Ishikawa (cell line): Measurements from ENCODE around the gene L1CAM.

Experiments
- CEBPB ChIP-seq: IDR thresholded peaks from 2 replicates; pipeline ENCODE4 v1.6.1; 2012
- CREB1 ChIP-seq: IDR thresholded peaks from 2 replicates; pipeline ENCODE4 v1.6.1; 2012; ENCODE audit warnings: low read depth
- EGR1 ChIP-seq: IDR thresholded peaks from 2 replicates; pipeline ENCODE4 v1.6.1; 2012
- EP300 ChIP-seq: IDR thresholded peaks from 2 replicates; pipeline ENCODE4 v1.6.1; 2012; ENCODE audit warnings: borderline replicate concordance
- FOXM1 ChIP-seq: IDR thresholded peaks from 2 replicates; pipeline ENCODE4 v1.6.1; 2012; ENCODE audit warnings: low read depth, borderline replicate concordance
- NFIC ChIP-seq: IDR thresholded peaks from 2 replicates; pipeline ENCODE4 v1.6.1; 2012
- RAD21 ChIP-seq: IDR thresholded peaks from 2 replicates; pipeline ENCODE4 v1.6.1; 2012; ENCODE audit warnings: low read depth
- TAF1 ChIP-seq: IDR thresholded peaks from 2 replicates; pipeline ENCODE4 v1.6.1; 2012; ENCODE audit warnings: low read depth, mild to moderate bottlenecking
- TCF12 ChIP-seq: IDR thresholded peaks from 2 replicates; pipeline ENCODE4 v1.6.1; 2012; ENCODE audit warnings: low read depth
- TEAD4 ChIP-seq: IDR thresholded peaks from 2 replicates; pipeline ENCODE4 v1.6.1; 2012
- YY1 ChIP-seq: IDR thresholded peaks from 2 replicates; pipeline ENCODE4 v1.6.1; 2012; ENCODE audit warnings: low read depth
- ZBTB7A ChIP-seq: IDR thresholded peaks from 2 replicates; pipeline ENCODE4 v1.6.1; 2012; ENCODE audit warnings: low read depth
- TF ChIP-seq, protein P1 (sequence below): IDR thresholded peaks from 2 replicates; pipeline ENCODE4 v1.6.1; 2012
- TF ChIP-seq, protein P2 (sequence below): IDR thresholded peaks from 2 replicates; pipeline ENCODE4 v1.6.1; 2012
- TF ChIP-seq, protein P3 (sequence below): IDR thresholded peaks from 2 replicates; pipeline ENCODE4 v1.6.1; 2012; ENCODE audit warnings: low read depth, mild to moderate bottlenecking

The L1CAM gene

DNA sequence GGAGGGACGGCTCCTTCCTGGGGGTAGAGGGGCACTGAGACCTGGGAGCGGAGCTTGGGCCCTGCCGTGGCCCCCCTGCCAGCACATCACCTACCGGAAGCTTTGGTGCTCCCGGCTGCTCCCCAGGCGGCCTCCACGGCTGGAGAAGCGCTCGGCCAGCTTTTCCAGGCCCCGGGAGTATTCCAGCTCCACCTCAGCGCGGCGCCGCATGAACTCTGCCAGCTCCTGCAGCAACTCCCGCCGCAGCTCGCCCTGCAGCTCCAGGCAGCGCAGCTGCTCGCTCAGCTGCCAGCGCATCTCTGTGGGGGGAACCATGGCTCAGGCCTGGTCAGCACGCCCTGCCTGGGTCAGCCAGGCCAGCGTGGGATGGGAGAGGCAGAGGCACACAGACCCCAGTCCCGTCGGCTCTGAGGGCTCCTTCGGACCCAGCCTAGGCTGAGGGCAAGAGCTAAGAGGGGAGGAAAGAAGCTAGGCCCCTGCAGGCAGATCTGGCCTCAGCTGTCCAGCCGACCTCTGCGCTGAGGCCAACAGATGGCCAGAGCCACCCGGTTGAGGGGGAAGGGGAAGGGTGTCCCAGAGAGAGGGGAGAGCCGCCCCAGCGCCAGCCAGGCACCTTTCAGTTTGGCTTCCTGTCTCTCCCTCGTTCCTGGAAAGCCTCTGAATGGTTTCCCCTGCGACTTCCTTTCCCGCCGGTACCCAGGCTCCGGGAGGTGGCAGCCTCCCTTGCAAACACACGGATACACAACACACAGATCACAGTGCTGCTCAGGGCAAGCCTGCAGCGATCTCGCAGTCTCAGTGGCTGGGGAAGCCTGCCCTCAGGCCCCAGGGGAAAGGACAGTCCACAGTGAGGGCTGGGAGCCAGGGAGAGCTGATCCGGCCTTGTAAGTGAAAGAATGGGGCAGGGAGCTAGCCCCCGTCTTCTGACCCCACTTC, 35.8 kb upstream of the L1CAM start:
- TF ChIP-seq YY1: no peak
- TF ChIP-seq TCF12: no peak
- TF ChIP-seq FOXM1: no peak
- no peak for TF ChIP-seq NFIC
- TF ChIP-seq, protein P1, sequence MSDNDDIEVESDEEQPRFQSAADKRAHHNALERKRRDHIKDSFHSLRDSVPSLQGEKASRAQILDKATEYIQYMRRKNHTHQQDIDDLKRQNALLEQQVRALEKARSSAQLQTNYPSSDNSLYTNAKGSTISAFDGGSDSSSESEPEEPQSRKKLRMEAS: no peak
- TF ChIP-seq CEBPB: no peak
- no peak for TF ChIP-seq ZBTB7A
- TF ChIP-seq CREB1: no peak
- no peak for TF ChIP-seq RAD21
- TF ChIP-seq, protein P2, sequence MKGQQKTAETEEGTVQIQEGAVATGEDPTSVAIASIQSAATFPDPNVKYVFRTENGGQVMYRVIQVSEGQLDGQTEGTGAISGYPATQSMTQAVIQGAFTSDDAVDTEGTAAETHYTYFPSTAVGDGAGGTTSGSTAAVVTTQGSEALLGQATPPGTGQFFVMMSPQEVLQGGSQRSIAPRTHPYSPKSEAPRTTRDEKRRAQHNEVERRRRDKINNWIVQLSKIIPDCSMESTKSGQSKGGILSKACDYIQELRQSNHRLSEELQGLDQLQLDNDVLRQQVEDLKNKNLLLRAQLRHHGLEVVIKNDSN: no peak
- no peak for TF ChIP-seq TEAD4
- no peak for TF ChIP-seq TAF1
- no peak for TF ChIP-seq EP300
- no peak for TF ChIP-seq EGR1
- TF ChIP-seq, protein P3, sequence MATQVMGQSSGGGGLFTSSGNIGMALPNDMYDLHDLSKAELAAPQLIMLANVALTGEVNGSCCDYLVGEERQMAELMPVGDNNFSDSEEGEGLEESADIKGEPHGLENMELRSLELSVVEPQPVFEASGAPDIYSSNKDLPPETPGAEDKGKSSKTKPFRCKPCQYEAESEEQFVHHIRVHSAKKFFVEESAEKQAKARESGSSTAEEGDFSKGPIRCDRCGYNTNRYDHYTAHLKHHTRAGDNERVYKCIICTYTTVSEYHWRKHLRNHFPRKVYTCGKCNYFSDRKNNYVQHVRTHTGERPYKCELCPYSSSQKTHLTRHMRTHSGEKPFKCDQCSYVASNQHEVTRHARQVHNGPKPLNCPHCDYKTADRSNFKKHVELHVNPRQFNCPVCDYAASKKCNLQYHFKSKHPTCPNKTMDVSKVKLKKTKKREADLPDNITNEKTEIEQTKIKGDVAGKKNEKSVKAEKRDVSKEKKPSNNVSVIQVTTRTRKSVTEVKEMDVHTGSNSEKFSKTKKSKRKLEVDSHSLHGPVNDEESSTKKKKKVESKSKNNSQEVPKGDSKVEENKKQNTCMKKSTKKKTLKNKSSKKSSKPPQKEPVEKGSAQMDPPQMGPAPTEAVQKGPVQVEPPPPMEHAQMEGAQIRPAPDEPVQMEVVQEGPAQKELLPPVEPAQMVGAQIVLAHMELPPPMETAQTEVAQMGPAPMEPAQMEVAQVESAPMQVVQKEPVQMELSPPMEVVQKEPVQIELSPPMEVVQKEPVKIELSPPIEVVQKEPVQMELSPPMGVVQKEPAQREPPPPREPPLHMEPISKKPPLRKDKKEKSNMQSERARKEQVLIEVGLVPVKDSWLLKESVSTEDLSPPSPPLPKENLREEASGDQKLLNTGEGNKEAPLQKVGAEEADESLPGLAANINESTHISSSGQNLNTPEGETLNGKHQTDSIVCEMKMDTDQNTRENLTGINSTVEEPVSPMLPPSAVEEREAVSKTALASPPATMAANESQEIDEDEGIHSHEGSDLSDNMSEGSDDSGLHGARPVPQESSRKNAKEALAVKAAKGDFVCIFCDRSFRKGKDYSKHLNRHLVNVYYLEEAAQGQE: no peak

DNA sequence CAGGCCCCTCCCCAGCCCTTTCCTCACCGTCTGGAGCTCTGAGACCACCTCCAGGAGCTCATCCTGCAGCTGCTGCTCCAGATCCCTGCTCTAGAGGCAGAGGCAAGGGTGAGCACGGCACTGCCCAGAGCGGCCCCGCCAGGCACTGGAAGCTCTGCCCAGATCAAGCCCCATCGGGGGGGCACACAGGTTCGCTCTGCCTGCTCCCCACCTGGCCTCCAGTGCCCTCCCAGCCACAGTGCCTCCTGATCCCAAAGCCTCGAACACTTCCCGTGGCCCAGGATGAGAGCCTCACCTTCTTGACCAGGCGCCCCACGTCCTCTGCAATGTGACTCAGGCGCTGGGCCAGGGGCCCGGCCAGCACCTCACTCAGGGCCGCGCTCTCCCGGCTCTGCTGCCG, 35.1 kb upstream of the L1CAM start:
- TF ChIP-seq, protein P1: no peak
- no peak for TF ChIP-seq FOXM1

DNA sequence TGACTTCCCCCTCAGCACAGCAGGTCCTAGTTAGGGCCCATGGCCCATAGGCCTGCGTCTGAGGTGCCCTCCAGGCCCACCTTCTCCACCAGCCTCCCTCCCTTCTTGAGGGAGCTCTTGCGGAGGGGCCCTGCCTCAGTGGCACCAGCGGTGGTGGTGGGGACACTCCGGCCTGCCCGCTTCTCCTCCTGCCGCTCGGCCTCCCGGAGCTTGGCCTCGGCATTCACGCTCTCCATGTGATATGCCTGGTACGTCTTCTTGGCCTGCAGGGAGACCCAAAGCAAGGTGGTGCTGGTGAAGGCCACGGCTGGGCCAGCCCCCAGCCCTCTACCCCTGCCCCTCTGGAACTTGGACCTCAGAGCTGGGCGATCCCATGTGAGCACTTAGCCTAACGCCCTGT, 34.6 kb upstream of the L1CAM start:
- TF ChIP-seq CEBPB (no peak), TCF12 (no peak), ZBTB7A (no peak), NFIC (no peak)
- TF ChIP-seq, protein P3: no peak

DNA sequence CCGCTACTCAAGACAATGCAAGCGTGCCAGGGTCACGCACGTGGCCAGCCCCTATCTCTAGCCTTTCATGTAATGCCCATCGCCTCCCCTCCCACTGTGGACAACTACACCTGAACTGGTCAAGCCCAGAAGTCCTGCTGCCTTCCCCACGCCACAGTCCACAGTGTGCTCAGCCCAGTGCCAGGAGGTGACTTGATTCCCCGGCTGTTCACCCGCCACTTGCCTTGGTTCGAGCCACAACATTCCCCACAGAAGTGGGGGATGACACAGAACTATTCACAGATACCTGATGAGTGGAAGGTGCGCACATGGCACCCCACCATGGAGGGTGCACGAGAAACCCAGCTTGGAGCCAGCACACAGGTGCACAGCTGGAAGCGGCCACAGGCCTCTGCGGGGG, 33.3 kb upstream of the L1CAM start:
- TF ChIP-seq, protein P2: no peak
- TF ChIP-seq NFIC (no peak), TEAD4 (no peak), RAD21 (no peak), TAF1 (no peak)

DNA sequence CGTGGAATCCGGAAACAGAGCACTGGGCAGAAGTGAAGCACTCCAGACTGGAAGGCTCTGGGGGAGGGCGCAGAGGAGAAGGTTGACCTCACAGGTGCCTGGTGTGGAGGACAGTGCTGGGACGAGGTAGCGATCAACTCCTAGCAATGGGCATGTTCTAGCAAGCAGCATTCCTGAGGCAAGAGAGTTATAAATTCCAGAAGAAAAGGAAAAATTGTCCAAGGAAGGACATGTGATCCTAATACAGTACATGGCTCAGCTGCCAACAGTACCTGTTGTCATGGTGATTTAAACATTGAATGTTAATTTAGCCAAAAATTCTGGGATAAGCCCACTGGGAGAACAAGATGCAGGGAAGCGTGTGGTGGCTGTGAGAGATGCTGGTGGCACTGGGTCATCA, 31.9 kb upstream of the L1CAM start:
- no peak for TF ChIP-seq NFIC

DNA sequence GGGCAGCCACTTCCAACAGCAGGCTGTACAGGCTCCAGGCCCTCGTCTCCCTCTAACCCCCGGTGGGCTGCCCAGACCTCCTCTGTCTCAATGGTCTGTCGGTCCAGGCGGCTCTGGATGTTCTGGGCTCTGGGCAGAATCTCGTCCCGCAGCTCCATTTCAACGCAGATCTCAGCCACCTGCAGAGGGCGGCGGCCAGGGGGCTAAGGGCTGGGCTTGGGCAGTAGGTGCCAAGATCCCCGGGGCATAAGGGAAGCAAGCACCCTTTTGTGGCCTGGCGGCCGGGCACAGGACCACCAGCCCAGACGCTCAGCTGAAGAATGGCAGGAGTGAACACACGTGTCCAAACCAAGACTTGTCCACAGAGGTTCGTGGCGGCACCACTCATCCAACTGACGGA, 27.7 kb upstream of the L1CAM start:
- TF ChIP-seq TCF12: no peak

DNA sequence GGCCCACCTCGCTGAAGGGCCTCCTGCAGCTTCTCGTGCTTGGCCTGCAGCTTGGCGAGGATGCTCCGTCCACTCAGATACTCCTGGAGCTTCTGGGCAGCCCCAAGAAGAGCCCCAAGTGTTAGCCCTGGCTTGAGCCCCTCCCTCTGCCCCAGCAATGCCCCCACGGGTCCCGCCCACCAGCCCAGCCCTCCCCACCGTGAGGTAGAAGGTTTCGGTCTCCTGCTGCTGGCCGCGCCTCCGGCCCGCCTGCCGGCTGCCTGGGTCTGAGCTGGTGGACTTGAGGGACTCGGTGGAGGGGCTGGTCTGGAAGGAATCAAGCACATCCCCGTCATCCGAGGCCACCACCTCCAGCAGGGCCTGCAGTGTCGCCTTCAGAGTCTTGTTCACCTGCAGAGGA, 27.2 kb upstream of the L1CAM start:
- TF ChIP-seq EGR1 (no peak), EP300 (no peak), CEBPB (no peak), TCF12 (no peak), NFIC (no peak), RAD21 (no peak), YY1 (no peak), CREB1 (no peak)
- TF ChIP-seq, protein P1: no peak
